Heart left ventricle (tissue), 16 donors: ENCODE measurements around the gene LPP. TPM values are rescaled to one million over a fixed set of nuclear protein-coding genes. Genes with fewer than 3 reads are reported as not detected.

Source experiments
- ATAC-seq, 4 donors: fragments of 200-7000 bp; cut with Tn5 transposase; one replicate each; pipeline ENCODE4 v1.9.1; 2020 to 2022; ENCODE audit warnings: moderate library complexity in 4 of 4, mild to moderate bottlenecking in 3 of 4, moderate number of reproducible peaks in 1 of 4
- DNase-seq, 5 donors: peaks; one replicate each; pipeline ENCODE4 v3.0.0-alpha.2; 2020
- H3K27ac ChIP-seq, 12 donors: fragments of 200-600 bp; sonication (generic) in 4 of 12; one replicate each; pipeline versions ENCODE4 v1.5.0 to v1.8.0; 2016 to 2022; ENCODE audit warnings: mild to moderate bottlenecking in 2 of 12
- H3K27me3 ChIP-seq, 9 donors: fragments of 200-600 bp; sonication (generic) in 2 of 9; one replicate each; pipeline versions ENCODE4 v1.5.1 to v1.8.0; 2016 to 2022; ENCODE audit warnings: mild to moderate bottlenecking in 3 of 9
- H3K36me3 ChIP-seq, 9 donors: fragments of 200-600 bp; sonication (generic) in 2 of 9; one replicate each; pipeline versions ENCODE4 v1.5.0 to v1.8.0; 2018 to 2022; ENCODE audit warnings: mild to moderate bottlenecking in 2 of 9
- H3K4me1 ChIP-seq, 12 donors: fragments of 200-600 bp; sonication (generic) in 4 of 12; one replicate each; pipeline versions ENCODE4 v1.5.0 to v1.8.0; 2016 to 2022; ENCODE audit warnings: mild to moderate bottlenecking in 3 of 12
- H3K4me3 ChIP-seq, 12 donors: fragments of 200-600 bp; sonication (generic) in 4 of 12; one replicate each; pipeline versions ENCODE4 v1.5.0 to v1.8.0; 2017 to 2022; ENCODE audit warnings: mild to moderate bottlenecking in 9 of 12, moderate library complexity in 4 of 12
- H3K9me3 ChIP-seq, 12 donors: fragments of 200-600 bp; sonication (generic) in 4 of 12; one replicate each; pipeline versions ENCODE4 v1.5.0 to v1.8.0; 2016 to 2022; ENCODE audit warnings: mild to moderate bottlenecking in 1 of 12
- CTCF ChIP-seq, 12 donors: fragments of 200-600 bp; sonication (generic) in 4 of 12; IDR thresholded peaks; one replicate each; pipeline versions ENCODE4 v1.5.0 to v1.8.0; 2018 to 2022; ENCODE audit warnings: antibody characterized with exemption in 12 of 12, mild to moderate bottlenecking in 5 of 12
- POLR2A ChIP-seq, 2 donors: fragments of 450-650 bp; IDR thresholded peaks; one replicate each; pipeline ENCODE4 v1.6.1; 2017; ENCODE audit warnings: antibody characterized with exemption in 2 of 2, mild to moderate bottlenecking in 2 of 2, moderate library complexity in 2 of 2
- WGBS, 4 donors: extraction: QIAGEN DNeasy Blood & Tissue Kit in 2 of 4; methylation state at CpG; one replicate each; pipeline versions ENCODE4 v1.1.5 to v1.1.7; 2013 to 2018; 5-methylcytosine and 5-hydroxymethylcytosine counted together
- intact Hi-C, 10 donors: fragments of 100-400 bp; cut with DNase I; formaldehyde crosslinking; loops; one replicate each; pipeline versions ENCODE4 v1.11.1 to v1.14.2; 2022
- polyA plus RNA-seq, 2 donors: library from polyadenylated mRNA; stranded (reverse); fragments of 200-250 nt; gene quantifications; one replicate each; pipeline ENCODE4 v1.2.3, GENCODE V29; 2013
- total RNA-seq, 9 donors: library from RNA; depleted of rRNA in 2 of 9; stranded (reverse); fragments of >200 nt in 2 of 9; fragmentation: NEBNext Ultra II Directional in 3 of 9; extraction: Animal tissue kit (Norgen Biotek cat#: 25700) in 3 of 9; gene quantifications; one replicate each; pipeline versions ENCODE4 v1.1.0 to v1.2.4, GENCODE V29; 2016 to 2023
- donor health status: ischemic (EF 13 %, LVEDD 7.1; RV severe dilation, severe dysfunction).
- donor health status: healthy with polysubstance abuse.
- donor health status: DM: no; HTN: yes; CAD: no.
- donor health status: DM: no; HTN: no; CAD: no.
- donor health status: ischemic (EF 25% LVEDD 6.9; RV normal size, moderate dysfunction).
- donor health status: ischemic (EF 25% LVEDD 5.7; RV mildly dilated, moderate dysfunction).
- donor health status: healthy.
- donor health status: DM: yes; HTN: yes; CAD: no.
- donor health status: ischemic (EF 35%, LVEDD 5.7; RV mildly dilated, moderate dysfunction).
- donor health status: nonischemic (EF 11% LVEDD 7.7; RV severe dilation, severe dysfunction).
- donor health status: DM: yes; HTN: yes; CAD: no.
- donor health status: PGD.
- donor health status: ischemic (EF 29% LVEDD 5.4; RV normal size, mild dysfunction).
- donor health status: nonischemic (EF 23%, LVEDD 6.1; RV moderate dilation, normal function).

Gene LPP
- total and polyA plus RNA-seq, 11 donors: 9.2 to 178 (median 100) TPM

DNA sequence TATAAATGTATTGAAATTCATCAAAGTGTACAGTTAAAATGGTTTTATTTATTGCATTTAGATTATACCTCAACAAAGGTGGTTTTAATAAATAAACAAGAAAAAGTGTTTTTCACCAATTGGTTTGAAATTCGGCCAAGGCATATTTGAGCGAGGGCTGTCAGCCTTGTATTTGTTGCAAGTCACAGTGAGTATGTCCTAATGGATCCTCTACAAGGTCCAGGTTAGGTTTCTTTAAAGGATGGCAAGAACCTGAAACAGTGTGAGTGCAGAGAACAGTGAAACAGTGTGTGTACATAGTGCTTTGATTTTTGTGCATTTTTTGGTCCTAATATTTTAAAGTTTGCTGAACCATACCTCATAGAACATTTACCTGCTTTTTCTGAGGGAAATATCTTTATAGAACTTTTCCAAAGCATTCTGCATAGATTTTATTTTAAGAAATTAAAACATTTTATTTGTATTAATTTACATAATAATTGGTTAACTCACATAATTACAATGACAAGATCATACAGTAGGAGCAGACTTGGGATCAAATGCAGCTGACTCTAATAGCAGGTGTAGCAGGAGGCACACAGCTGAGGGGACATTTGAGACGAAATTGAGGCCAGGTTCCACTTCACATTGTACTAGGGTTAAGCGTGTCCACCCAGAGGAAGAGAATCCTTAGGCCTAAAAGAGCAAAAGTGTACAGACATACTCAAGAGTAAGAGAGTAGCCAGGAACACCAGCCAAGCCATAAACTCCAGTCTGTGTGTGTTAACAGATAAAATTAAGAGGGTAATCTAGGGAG, 589.0 kb downstream of the LPP start:
- no peak for DNase-seq
- Histone ChIP-seq H3K36me3 (no peaks in the 10 kb centered on the region), H3K27ac (no peak overlapping the region), H3K9me3 (no peaks in the 10 kb centered on the region), H3K4me3 (no peak overlapping the region), H3K27me3 (no peaks in the 10 kb centered on the region), H3K4me1 (peaks cover 0 to 32% (median 7%) of the 10 kb centered on the region in 12 donors)
- TF ChIP-seq POLR2A (IDR thresholded peaks at IDR 0.05): no peak
- no peak for TF ChIP-seq CTCF (IDR thresholded peaks at IDR 0.05)
- intact Hi-C loops: no loop called here
- 88 to 96% (median 94%) methylated on average over 4 of the region's 4 CpGs for WGBS, 4 donors
- no peak for ATAC-seq

DNA sequence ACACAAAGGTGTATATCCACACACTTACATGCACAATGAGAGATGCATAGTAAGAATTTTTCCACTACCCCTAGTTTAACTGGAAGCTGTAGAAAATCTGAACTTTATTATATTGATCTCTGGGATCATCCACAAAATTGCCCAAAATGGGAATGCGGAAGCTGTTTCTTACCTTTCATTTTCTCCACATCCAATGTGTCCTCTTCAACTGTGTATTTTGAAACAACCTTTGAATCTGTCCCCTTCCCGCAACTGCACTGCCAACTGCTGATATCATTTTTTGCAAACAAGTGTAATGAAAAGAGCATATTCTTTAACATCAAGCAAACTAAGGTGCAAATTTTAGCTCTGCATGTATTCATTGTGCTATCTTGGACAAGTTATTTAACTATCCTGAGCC, 590.2 kb downstream of the LPP start:
- TF ChIP-seq POLR2A (IDR thresholded peaks at IDR 0.05) (no peak), CTCF (IDR thresholded peaks at IDR 0.05) (no peak)
- Histone ChIP-seq H3K36me3 (no peaks in the 10 kb centered on the region), H3K4me1 (peaks cover 0 to 26% (median 6%) of the 10 kb centered on the region in 12 donors), H3K27me3 (no peaks in the 10 kb centered on the region), H3K27ac (no peak overlapping the region), H3K9me3 (no peaks in the 10 kb centered on the region), H3K4me3 (no peak overlapping the region)
- 94 to 100% (median 99%) methylated on average over 2 of the region's 2 CpGs for WGBS, 4 donors
- ATAC-seq (no peak), DNase-seq (no peak)
- intact Hi-C loops: no loop called here

DNA sequence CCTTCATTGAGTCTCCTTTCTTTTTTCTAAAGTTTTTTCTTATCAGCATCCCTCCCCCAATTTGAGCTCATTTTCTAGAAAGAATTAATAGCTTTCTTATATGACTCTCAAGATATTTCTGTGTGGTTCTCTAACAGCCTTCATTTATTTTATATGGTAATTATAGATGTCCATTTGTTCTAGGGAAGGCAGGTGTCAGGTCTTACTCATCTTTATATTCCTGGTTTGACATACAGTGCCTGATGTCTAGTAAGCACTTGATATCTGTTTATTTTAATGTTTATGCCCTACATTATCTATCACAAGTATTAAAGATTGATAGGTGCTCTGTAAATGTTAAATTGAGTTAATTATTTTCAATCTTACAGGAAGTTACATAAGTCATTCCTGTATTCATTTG, 591.1 kb downstream of the LPP start:
- Histone ChIP-seq H3K27ac (no peak overlapping the region), H3K27me3 (no peaks in the 10 kb centered on the region), H3K4me3 (no peak overlapping the region), H3K4me1 (peaks cover 0 to 17% (median 4%) of the 10 kb centered on the region in 12 donors), H3K9me3 (no peaks in the 10 kb centered on the region), H3K36me3 (no peaks in the 10 kb centered on the region)
- DNase-seq: no peak
- TF ChIP-seq CTCF (IDR thresholded peaks at IDR 0.05) (no peak), POLR2A (IDR thresholded peaks at IDR 0.05) (no peak)
- intact Hi-C loops: no loop called here
- ATAC-seq: no peak

DNA sequence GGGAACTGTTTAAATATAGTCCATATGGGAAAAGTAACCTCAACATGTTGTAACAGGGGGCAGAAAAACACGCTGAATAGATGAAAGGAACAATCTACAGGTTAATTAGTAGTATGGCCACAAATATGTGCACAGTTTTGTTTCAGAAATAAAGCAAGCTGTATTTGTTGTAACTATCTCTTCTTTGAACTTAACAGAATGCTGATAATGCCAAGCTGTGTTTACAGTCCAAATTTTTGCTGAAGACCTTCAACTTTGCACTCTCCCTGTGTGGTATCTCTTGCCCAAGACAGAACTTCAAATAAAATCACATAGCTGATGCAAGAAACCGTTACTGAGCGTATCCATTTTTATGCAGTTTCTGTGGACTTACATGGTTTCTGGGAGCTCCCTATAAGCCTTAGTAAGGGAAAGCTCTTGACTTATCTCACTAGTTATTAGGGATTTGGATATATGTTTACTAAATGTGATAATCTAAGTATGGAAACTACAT, 592.4 kb downstream of the LPP start:
- Histone ChIP-seq H3K27ac (no peak overlapping the region), H3K27me3 (no peaks in the 10 kb centered on the region), H3K36me3 (no peaks in the 10 kb centered on the region), H3K9me3 (no peaks in the 10 kb centered on the region), H3K4me3 (no peak overlapping the region), H3K4me1 (peaks cover 0 to 14% (median 0%) of the 10 kb centered on the region in 12 donors)
- intact Hi-C loops: no loop called here
- DNase-seq (no peak), ATAC-seq (no peak)
- WGBS, 4 donors: 92 to 97% (median 94%) methylated on average over 3 of the region's 3 CpGs
- TF ChIP-seq CTCF (IDR thresholded peaks at IDR 0.05) (no peak), POLR2A (IDR thresholded peaks at IDR 0.05) (no peak)
